GM18868 (cell line): Measurements from ENCODE around the gene TNS3.

ENCODE experiments used
- ATAC-seq: cut with Tn5 transposase; IDR thresholded peaks from one replicate; pipeline ENCODE4 v1.9.1; 2021; ENCODE audit warnings: mild to moderate bottlenecking, moderate library complexity; ENCODE audit not compliant: unreplicated experiment

The TNS3 gene

GRCh38 chr7:47490501-47491265 is 91.2 kb downstream of the TNS3 start:
- no peak for ATAC-seq

GRCh38 chr7:47489624-47490023 is 92.3 kb downstream of the TNS3 start:
- ATAC-seq, result no peak

GRCh38 chr7:47488969-47489342 is 93.0 kb downstream of the TNS3 start:
- no peak for ATAC-seq

- no peak for ATAC-seq
Observed at GRCh38 chr7:47488201-47488968, 93.5 kb downstream of the TNS3 start.

- ATAC-seq, result no peak
Observed at GRCh38 chr7:47485640-47486435, 96.1 kb downstream of the TNS3 start.

GRCh38 chr7:47484923-47485639 is 96.8 kb downstream of the TNS3 start:
- ATAC-seq, result no peak

GRCh38 chr7:47484457-47484856 is 97.5 kb downstream of the TNS3 start:
- ATAC-seq, result no peak

GRCh38 chr7:47483604-47484273 is 98.2 kb downstream of the TNS3 start:
- no peak for ATAC-seq

GRCh38 chr7:47482013-47482875 is 99.7 kb downstream of the TNS3 start:
- ATAC-seq, result peak; percentile 46

- ATAC-seq, result no peak
Observed at GRCh38 chr7:47481541-47482012, 100.3 kb downstream of the TNS3 start.

GRCh38 chr7:47480576-47481538 is 101.1 kb downstream of the TNS3 start:
- ATAC-seq, result peak; percentile 81

GRCh38 chr7:47479821-47480575 is 101.9 kb downstream of the TNS3 start:
- ATAC-seq, result no peak

GRCh38 chr7:47478926-47479711 is 102.8 kb downstream of the TNS3 start:
- no peak for ATAC-seq

GRCh38 chr7:47478017-47478344 is 103.9 kb downstream of the TNS3 start:
- no peak for ATAC-seq

- ATAC-seq, result no peak
Observed at GRCh38 chr7:47477191-47478016, 104.5 kb downstream of the TNS3 start.

GRCh38 chr7:47475880-47476227 is 106.1 kb downstream of the TNS3 start:
- ATAC-seq, result no peak
